Measurements from ENCODE around the gene LRP1. TPM values are rescaled to one million over a fixed set of nuclear protein-coding genes. Genes with fewer than 3 reads are reported as not detected.

Gene LRP1
- total RNA-seq, 1 donor from 2014 or later = 138 TPM

DNA sequence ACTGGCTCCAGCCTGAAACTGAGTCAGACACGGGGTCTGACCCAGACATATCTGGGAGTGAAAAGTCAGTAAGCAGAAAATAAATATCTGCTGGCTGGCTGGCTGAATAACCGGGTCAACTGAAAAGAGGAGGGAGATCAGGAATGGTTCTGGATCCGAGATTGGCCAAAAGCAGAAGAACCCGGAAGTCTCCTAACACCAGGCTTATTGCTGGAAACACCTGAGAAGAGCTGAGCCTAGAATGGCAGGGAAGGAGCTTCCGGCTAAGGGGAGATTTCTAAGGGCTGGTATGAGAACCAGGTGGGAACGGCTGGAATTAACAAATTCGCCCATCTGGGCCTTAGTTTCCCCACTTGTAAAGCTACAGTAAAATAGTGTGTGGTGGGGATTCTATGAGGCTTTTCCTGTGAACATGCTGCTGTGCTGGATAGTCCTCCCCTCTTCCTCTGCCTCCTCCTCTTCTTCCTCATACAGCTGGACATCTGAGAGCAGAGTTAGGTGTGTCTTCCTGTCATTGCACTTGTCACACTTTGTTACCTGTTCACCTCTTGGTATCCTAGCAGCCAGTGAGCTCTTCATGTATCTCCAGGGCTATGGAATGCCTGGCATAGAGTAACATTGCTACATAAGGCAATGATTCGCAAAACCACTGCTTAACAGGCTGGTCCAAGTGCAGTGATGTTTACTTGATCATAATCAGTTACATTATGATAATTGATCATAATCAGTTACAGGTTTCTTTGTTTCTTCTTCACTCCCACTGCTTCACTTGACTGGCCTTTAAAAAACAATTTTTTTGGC is 99.2 kb downstream of the LRP1 start:
- Mint-ChIP-seq H3K27ac (peak overlapping the region; percentile 91), H3K4me3 (peak overlapping the region; percentile 82), H3K27me3 (peaks cover 43% of the 10 kb centered on the region), H3K9me3 (no peaks in the 10 kb centered on the region), H3K36me3 (no peaks in the 10 kb centered on the region), H3K4me1 (ENCODE audit: unreplicated experiment) (peaks cover 55% of the 10 kb centered on the region)
- TF ChIP-seq, protein P1, sequence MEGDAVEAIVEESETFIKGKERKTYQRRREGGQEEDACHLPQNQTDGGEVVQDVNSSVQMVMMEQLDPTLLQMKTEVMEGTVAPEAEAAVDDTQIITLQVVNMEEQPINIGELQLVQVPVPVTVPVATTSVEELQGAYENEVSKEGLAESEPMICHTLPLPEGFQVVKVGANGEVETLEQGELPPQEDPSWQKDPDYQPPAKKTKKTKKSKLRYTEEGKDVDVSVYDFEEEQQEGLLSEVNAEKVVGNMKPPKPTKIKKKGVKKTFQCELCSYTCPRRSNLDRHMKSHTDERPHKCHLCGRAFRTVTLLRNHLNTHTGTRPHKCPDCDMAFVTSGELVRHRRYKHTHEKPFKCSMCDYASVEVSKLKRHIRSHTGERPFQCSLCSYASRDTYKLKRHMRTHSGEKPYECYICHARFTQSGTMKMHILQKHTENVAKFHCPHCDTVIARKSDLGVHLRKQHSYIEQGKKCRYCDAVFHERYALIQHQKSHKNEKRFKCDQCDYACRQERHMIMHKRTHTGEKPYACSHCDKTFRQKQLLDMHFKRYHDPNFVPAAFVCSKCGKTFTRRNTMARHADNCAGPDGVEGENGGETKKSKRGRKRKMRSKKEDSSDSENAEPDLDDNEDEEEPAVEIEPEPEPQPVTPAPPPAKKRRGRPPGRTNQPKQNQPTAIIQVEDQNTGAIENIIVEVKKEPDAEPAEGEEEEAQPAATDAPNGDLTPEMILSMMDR (conservative IDR thresholded peaks at IDR 0.05) = no peak
- DNase-seq (ENCODE audit: extremely low spot score, unreplicated experiment) = no peak

DNA sequence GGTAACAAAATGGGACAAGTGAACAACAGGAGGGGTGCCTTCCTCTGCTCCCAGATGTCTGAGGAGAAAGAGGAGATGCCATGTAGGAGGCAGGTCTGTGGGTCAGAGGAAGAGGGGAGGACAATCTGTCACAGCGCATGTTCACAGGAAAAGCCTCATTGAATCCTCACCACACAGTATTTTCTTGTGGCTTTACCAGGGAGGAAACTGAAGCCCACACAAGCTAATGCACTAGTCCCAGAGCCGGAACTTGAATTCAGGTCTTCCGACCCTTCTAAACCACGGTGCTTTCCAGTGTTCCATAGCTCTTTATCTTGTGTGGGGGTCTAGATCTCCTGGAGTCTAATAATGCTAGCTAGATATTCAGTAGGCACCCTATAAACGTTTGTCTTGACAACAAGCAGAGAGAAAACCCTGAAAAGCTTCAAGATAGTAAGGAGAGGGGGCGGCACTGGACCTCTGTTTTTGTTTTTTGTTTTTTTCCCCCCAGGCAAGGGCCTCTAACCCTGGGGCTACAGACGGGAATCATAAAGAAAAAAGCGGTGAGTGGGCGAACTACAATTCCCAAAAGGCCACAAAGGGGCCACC is 100.9 kb downstream of the LRP1 start:
- Mint-ChIP-seq H3K27me3 (peaks cover 28% of the 10 kb centered on the region), H3K36me3 (peaks cover 4% of the 10 kb centered on the region), H3K27ac (peak overlapping the region; percentile 91), H3K9me3 (no peaks in the 10 kb centered on the region), H3K4me3 (peak overlapping the region; percentile 98), H3K4me1 (ENCODE audit: unreplicated experiment) (peaks cover 44% of the 10 kb centered on the region)
- DNase-seq (ENCODE audit: extremely low spot score, unreplicated experiment) = no peak
- TF ChIP-seq, protein P1 (conservative IDR thresholded peaks at IDR 0.05) = peak; percentile 51

DNA sequence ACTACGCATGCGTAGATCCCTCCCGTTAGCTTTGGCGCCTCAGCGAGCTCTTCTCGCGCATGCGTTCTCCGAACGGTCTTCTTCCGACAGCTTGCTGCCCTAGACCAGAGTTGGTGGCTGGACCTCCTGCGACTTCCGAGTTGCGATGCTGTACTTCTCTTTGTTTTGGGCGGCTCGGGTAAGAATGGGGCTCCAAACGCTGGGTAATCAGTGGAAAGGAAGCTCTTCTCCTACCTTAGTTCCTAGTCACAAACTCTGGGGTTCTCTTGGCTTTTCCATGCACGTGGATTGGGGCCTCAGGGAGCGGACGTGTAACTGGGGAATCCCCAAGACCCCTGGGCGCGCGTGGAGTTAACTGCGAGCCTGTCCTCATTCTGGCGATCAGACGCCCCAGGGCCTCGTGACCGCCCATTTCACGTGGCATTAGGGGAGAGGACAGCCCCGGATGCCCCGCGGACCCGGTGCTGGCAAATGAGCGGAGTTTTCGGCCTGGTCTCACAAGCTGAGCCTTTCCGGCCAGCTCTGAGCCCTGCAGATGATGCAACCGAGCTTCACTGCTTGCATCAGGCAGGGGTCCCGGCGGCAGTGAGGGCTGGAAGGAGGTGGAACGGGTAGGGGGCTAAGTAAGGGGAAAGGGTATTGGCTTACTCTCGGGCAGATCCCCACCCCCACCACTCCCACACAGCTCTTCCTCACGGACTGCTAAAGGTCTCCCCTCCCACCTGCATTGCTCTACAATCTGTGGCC is 101.5 kb downstream of the LRP1 start, which contains the start of gene SHMT2:
TSS of gene SHMT2 (plus strand) at position 78 of the 747 bp plus-strand sequence. CDS start at position 146, 68 bp downstream.
- Mint-ChIP-seq H3K4me1 (ENCODE audit: unreplicated experiment) (peaks cover 50% of the 10 kb centered on the region), H3K4me3 (peak within 1 kb of the TSS; percentile 98), H3K27me3 (peaks cover 23% of the 10 kb centered on the region), H3K36me3 (peaks cover 9% of the 10 kb centered on the region), H3K9me3 (no peaks in the 10 kb centered on the region), H3K27ac (peak within 1 kb of the TSS; percentile 91)
- DNase-seq (ENCODE audit: extremely low spot score, unreplicated experiment) = peak; percentile 95
- TF ChIP-seq, protein P1 (conservative IDR thresholded peaks at IDR 0.05) = no peak

DNA sequence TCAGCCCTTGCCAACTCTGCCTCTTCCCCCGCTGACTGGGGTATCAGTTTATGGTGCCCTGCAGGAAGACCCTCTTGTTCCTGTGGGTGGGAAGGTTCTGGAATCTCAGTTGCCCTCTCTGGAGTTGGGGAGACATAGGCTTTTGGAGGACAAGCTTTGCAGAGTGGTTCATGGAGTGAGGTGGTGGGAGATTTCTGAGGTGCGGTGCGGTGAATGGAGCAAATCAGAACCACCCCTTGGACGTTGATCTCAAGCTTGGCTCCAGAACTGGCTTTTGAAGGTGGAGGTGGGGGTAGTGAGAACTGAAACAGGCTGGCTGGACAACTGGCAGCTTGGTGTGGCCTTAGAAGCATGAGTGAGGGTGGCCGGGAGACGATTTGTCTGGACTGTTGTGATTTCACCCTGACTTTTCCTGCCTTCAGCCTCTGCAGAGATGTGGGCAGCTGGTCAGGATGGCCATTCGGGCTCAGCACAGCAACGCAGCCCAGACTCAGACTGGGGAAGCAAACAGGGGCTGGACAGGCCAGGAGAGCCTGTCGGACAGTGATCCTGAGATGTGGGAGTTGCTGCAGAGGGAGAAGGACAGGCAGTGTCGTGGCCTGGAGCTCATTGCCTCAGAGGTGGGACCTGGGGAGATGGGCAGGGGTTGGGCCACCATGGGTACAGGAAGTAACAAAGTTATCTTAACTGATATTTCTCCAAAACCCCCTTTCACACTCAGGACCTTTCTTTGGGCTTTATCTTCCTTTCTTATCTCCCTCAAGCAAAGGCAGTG is 102.3 kb downstream of the LRP1 start:
- Mint-ChIP-seq H3K27me3 (peaks cover 22% of the 10 kb centered on the region), H3K36me3 (peaks cover 9% of the 10 kb centered on the region), H3K9me3 (no peaks in the 10 kb centered on the region), H3K27ac (peak overlapping the region; percentile 91), H3K4me3 (peak overlapping the region; percentile 98), H3K4me1 (ENCODE audit: unreplicated experiment) (peaks cover 51% of the 10 kb centered on the region)
- TF ChIP-seq, protein P1 (conservative IDR thresholded peaks at IDR 0.05) = no peak
- DNase-seq (ENCODE audit: extremely low spot score, unreplicated experiment) = no peak
